Measurements from ENCODE around the gene SMAP2.
"Not testable (repeated sequence)": the region's sequence is repeated elsewhere in the genome, so short reads cannot be mapped to it uniquely, and the experiment has no call there.

SMAP2 gene

DNA sequence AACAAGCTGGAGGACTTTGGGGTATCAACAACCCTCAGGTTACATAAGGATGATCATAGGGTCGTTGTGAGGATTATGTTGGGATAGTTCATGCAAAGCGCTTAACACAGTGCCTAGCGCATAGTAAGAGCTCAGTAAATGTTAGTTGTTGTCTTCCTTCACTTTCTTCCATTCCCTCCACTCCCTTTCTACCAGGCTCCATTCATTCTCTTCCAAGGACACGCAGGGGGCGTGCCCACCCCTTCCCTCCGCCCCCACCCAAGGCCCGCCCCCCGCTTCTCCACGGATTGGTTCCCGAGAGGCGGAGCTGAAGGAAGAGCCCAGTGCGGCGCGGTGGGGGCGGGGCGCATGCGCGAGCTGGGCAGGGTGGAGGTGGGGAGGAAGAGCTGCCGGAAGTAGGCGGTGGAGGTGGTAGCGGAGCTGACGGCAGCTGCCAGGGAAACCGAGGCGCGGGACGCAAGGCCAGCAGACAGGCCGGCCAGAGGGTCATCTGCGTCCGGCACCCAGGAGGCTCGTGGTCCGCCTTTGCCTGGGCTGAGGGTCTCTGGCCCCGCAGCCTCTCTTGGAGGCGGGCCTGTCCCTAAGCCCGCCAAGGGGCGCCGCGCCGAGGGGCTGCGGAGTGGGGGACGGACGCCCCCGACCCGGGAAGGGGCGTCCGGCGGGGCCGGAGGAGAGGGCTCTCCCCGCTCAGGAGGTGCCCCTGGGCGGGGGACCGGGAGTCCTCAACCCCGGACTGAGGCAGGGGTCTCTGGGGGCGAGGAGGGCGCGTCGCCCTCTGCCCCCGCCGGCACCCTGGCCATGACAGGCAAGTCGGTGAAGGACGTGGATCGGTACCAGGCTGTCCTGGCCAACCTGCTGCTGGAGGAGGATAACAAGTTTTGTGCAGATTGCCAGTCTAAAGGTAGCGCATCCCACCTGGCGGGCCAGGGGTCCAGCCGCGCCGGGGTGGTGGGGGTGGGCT is at the start of gene SMAP2:
SMAP2 (plus strand) TSS at position 405 of the 961 bp plus-strand sequence; CDS start at position 799, 394 bp downstream.
- DNase-seq, result peak; percentile 89

DNA sequence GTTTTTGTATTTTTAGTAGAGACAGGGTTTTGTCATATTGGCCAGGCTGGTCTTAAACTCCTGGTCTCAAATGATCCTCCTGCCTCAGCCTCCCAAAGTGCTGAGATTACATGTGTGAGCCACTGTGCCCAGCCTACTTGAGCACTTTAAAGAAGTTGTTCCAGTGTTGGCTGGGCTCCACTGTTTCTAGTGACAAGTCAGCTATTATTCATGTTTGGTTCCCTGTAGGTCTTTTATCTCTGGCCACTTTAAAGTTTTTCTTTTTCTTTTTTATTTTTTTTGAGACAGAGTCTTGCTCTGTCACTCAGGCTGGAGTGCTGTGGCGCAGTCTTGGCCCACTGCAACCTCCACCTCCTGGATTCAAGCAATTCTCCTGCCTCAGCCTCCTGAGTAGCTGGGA is 42.1 kb upstream of the SMAP2 start:
- DNase-seq, result not testable (repeated sequence)

DNA sequence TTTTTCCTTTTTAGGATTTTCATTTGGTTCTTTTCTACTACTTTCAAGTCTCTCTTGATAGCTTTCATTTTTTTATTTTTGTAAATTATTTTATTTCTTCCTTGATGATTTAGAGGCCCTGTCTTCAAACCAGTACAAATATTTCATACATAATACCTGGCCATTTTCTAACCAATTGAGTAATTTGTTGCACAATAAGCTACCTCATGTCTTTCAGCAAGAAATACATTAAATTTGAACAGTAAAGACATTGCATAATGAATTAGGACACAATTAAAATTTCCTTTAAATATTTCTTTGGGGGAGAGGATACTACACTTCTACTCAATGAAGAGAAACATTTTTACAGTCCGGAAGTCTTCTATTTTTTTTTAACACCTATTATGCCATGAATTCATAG is 40.8 kb upstream of the SMAP2 start:
- no peak for DNase-seq

DNA sequence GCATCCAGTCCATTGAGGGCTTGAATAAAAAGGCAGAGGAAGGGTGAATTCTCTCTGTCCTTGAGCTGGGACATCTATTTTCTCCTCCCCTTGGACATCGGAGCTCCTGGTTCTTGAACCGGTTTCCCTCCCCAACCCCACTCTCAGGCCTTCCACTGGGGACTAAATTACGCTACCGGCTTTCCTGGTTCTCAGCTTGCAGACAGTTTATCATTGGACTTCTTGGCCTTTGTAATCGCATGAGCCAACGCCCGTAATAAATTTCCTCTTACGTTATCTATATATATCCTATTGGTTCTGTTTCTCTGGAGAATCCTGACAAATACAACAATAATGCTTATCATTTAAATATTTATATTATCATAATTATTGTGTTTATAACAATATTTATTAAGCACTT is 36.1 kb upstream of the SMAP2 start:
- DNase-seq, result no peak

DNA sequence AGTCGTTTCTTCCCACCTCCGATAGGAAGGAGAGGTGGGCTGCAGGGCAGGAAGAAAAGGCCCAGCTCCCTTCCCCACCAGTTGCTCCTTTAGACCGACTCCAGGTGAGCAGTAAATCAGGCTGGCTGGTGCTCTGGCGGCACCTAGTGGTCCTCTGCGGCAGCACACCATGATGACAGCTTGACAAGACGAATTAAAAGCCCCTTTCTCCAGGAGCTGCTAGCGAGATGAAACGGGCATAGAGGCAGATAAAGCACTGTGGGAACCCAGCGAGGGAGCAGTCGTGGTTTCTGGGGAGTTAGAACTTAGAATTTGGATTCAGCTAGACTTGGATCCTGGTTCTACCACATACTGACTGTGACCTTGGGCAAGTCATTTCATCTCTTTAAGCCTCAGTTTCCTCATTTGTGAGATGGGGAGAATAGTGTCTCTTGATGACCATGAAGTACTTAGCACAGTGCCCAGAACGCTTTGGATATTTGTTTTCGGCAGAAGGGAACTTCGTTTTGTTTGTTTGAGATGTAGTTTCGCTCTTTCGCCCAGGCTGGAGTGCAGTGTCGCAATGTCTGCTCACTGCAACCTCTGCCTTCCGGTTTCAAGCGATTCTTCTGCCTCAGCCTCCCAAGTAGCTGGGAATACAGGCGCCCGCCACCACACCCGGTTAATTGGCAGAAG is 34.6 kb upstream of the SMAP2 start:
- DNase-seq, result peak; percentile 62

GRCh38 chr1:40339420-40340323 is 33.9 kb upstream of the SMAP2 start:
- DNase-seq, result no peak

- DNase-seq, result no peak
Measured at GRCh38 chr1:40341491-40342380, 31.8 kb upstream of the SMAP2 start.

DNA sequence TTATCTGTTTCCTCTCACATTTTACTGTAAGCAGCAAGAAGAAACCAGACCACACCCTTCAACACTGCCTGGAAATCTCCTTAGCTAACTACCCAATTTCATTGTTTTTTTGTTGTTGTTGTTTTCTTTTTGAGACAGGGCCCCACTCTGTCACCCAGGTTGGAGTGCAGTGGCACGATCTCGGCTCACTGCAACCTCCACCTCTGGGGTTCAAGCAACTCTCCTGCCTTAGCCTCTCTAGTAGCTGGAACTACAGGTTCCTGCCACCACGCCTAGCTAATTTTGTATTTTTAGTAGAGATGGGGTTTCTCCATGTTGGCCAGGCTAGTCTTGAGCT is 31.2 kb upstream of the SMAP2 start:
- not testable (repeated sequence) for DNase-seq

DNA sequence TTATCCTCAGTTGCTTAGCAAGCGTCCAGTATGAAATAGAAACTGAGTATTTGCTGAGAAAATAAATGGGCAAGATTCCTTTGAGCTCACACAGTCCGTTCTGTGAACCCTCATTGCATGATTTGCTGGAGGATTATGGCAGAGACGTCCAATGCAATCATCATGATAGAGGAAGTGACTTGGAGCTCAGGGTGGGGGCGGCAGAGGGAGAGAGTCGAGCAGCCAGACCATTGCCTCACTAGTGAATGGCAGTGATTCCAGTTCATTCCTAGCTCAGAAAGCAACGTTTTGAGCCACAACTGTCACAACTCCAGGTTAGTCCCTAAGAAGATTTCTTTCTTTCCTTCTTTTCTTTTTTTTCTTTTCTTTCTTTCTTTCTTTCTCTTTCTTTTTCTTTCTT is 28.9 kb upstream of the SMAP2 start:
- no peak for DNase-seq

- DNase-seq, result no peak
Measured at GRCh38 chr1:40350391-40350790, 23.1 kb upstream of the SMAP2 start.

DNA sequence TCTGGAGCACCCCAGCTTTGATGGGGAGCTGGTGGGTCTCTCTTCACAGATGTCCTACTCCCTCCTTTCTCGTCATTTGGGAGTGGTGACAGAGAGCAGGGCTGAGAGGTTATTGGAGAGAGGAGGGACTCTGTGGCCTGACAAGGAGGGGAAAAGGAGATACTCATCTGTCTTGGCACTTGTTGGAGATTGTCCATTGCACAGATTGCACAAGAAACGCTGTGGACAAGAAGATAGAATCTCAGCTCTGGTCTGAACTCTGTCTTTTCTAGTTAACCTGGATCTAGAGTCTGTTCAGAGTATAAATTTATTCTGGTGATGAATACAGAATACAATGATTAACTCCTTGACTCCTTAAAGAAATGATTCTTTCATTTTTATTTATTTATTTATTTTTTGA is 22.4 kb upstream of the SMAP2 start:
- DNase-seq, result no peak

DNA sequence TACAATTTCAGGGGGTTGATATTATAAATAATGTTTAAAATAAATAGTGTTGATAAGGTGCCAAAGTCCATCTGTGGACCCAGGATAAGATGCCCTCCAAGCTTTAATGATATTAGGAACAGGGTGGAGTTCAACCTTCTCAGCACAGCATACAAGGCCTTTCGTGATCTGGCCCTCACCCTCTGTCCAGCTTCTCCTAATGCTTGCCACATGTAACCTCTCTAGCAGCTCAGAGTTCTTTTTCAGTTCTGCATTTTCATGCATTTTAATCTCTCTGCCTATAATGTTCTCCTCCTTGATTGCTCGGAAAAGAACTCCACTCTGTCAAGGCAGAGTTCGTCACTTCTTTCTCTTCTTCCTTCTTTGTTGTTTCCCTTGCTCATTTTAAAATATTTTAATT is 21.4 kb upstream of the SMAP2 start:
- no peak for DNase-seq

DNA sequence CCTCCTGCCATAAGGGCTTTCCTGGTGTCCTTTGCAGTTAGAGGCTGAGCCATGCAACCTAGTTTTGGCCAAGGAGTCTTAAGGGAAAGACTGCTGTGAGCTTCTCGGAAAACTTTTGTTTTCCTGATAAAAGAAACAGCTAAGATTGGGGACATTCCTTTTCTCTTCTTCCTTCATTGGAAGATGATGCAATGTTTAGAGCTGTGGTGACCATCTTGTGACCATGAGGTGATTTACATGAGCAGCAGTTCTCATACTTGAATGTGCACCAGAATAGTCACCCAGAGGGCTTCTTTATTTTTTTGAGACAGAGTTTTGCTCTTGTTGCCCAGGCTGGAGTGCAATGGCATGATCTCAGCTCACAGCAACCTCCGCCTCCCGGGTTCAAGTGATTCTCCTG is 20.4 kb upstream of the SMAP2 start:
- no peak for DNase-seq

DNA sequence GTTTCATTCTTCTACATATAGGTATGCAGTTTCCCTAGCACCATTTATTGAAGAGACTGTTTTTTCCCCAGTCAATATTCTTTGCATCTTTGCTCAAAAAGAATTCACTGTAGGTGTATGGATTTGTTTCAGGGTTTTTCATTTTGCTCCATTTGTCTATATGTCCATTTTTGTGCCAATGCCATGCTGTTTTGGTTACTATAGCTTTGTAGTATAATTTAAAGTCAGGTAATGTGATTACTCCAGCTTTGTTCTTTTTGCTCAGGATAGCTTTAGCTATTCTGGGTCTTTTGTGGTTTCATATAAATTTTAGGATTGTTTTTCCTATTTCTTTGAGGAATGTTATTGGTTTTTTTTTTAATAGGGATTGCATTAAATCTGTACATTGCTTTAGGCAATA is 15.9 kb upstream of the SMAP2 start:
- DNase-seq, result no peak

DNA sequence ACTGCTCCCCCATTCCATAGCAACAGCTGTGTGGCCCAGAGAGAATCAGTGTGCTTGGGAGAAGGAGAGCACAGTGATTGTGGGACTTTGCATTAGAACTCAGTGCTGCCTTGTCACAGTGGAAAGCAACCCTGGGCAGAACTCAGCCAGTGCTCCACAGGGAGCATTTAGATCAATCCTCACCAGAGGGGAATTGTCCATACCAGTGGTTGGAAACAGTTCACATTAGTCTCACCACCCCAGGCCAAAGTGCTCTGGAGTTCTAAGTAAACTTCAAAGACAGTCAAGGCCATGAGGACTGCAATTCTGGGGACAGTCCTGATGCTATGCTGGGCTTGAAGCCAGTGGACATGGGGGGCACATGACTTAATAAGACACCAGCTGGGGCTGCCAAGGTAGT is 12.9 kb upstream of the SMAP2 start:
- no peak for DNase-seq

- no peak for DNase-seq
Measured at GRCh38 chr1:40361201-40361600, 12.3 kb upstream of the SMAP2 start.

GRCh38 chr1:40361637-40362036 is 11.9 kb upstream of the SMAP2 start:
- DNase-seq, result no peak

DNA sequence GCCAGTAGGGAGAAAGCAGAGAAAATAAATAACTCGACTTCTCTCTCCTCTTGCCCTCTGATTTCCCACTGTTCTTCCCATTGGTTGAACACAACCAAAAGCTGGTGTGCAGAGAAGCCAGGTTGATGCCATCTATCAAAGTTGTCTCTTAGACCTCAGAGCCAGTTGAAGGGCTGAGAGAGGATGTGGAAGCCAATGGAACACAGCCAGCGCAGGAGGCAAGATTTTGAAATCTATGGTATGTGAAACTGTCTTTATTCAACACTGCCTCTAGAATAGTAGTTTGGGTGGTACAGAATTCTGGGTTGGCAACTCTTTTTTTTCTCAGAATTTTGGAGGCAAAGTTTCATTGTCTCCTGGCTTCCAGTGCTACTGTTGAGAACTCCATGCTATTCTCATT is 11.3 kb upstream of the SMAP2 start:
- peak; percentile 60 for DNase-seq

DNA sequence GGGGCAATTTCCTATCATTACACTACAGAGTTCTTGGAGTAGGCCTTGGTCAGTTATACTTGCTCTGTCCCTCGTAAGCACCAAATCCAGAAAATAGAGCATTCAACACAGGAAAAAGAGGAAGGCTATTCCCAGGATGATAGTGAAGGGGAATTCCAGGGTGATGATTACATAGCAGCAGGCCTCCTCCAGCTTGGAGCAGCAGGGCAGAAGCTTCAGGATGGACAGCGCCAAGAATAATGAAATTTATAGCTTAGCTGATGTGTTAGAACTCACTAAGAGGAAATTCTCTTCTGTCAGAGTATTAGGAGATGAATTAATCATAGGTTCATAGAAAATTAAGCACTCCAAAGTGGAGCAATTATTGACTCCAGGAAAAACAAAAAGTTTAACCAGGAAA is 10.8 kb upstream of the SMAP2 start:
- peak; percentile 82 for DNase-seq

- no peak for DNase-seq
Measured at GRCh38 chr1:40363721-40364120, 9.8 kb upstream of the SMAP2 start.

GRCh38 chr1:40371707-40372258 is 1.7 kb upstream of the SMAP2 start:
- DNase-seq, result no peak

All from NCI-H226 (cell line).